Natural killer cell (primary cell): Measurements from ENCODE around the gene MIEN1. TPM values are rescaled to one million over a fixed set of nuclear protein-coding genes. Genes with fewer than 3 reads are reported as not detected.
A peak's percentile ranks its signal among the peaks of the same experiment; 100 is the strongest.

ENCODE experiments used
- ATAC-seq, 3 donors: fragments of 150-1000 bp in 2 of 3; fragments of 200-7000 bp in 1 of 3; cut with Tn5 transposase; 1 replicate in 1 of 3; 2 replicates in 2 of 3; pipeline ENCODE4 v1.10.0; 2021; ENCODE audit warnings: mild to moderate bottlenecking in 2 of 3, moderate library complexity in 2 of 3
- DNase-seq, 2 donors: peaks; one replicate each; pipeline versions ENCODE4 v3.0.0 to v3.0.0-alpha.2; 2013 to 2021; ENCODE audit warnings: mixed read lengths in 1 of 2
- H3K27ac ChIP-seq: one replicate; pipeline ENCODE4 v1.5.1; 2013; ENCODE audit warnings: mild to moderate bottlenecking, low read length
- H3K27me3 ChIP-seq: one replicate; pipeline ENCODE4 v1.6.1; 2013; ENCODE audit warnings: low read length; ENCODE audit not compliant: control insufficient read depth, insufficient read depth
- H3K36me3 ChIP-seq: one replicate; pipeline ENCODE4 v1.6.1; 2013; ENCODE audit warnings: low read length; ENCODE audit not compliant: control insufficient read depth, insufficient read depth
- H3K4me1 ChIP-seq: one replicate; pipeline ENCODE4 v1.6.1; 2013; ENCODE audit warnings: low read length; ENCODE audit not compliant: control insufficient read depth, insufficient read depth
- H3K4me3 ChIP-seq: one replicate; pipeline ENCODE4 v1.5.1; 2013; ENCODE audit warnings: low read length
- H3K9me3 ChIP-seq: one replicate; pipeline ENCODE4 v1.6.1; 2013; ENCODE audit warnings: low read length; ENCODE audit not compliant: control insufficient read depth, insufficient read depth
- H3K27ac Mint-ChIP-seq, 2 donors: one replicate each; pipeline ENCODE4 v1.8.0; 2022; ENCODE audit warnings: mild to moderate bottlenecking in 2 of 2, mixed read lengths in 2 of 2, moderate library complexity in 1 of 2
- H3K27me3 Mint-ChIP-seq, 2 donors: one replicate each; pipeline ENCODE4 v1.8.0; 2022; ENCODE audit warnings: low read depth in 2 of 2, mixed read lengths in 2 of 2
- H3K36me3 Mint-ChIP-seq: one replicate; pipeline ENCODE4 v1.8.0; 2022; ENCODE audit warnings: mixed read lengths
- H3K4me1 Mint-ChIP-seq, 2 donors: one replicate each; pipeline ENCODE4 v1.8.0; 2022; ENCODE audit warnings: mixed read lengths in 2 of 2
- H3K4me3 Mint-ChIP-seq: one replicate; pipeline ENCODE4 v1.8.0; 2022; ENCODE audit warnings: mild to moderate bottlenecking, moderate library complexity, mixed read lengths
- H3K9me3 Mint-ChIP-seq, 2 donors: one replicate each; pipeline ENCODE4 v1.8.0; 2022; ENCODE audit warnings: mixed read lengths in 2 of 2
- CTCF ChIP-seq: fragments of 200-600 bp; IDR thresholded peaks from one replicate; pipeline ENCODE4 v1.8.0; 2022; ENCODE audit warnings: antibody characterized with exemption
- WGBS: methylation state at CpG from one replicate; pipeline ENCODE4 v1.1.7; 2013; ENCODE audit warnings: missing lambda C conversion rate; ENCODE audit not compliant: insufficient coverage; 5-methylcytosine and 5-hydroxymethylcytosine counted together
- intact Hi-C: fragments of 100-400 bp; cut with micrococcal nuclease; formaldehyde crosslinking; loops from one replicate; pipeline ENCODE4 v1.14.2; 2022
- total RNA-seq, 4 donors: library from RNA; stranded (reverse); fragments of 120-200 nt in 1 of 4; gene quantifications; one replicate each; pipeline versions ENCODE4 v1.2.3 to v1.2.4, GENCODE V29; 2013 to 2022

MIEN1 gene
- total RNA-seq, 3 donors from 2014 or later (not counting 1 experiment from before 2014, with no cell fraction given), result 48.8 to 55.2 (median 51.6) TPM

GRCh38 chr17:39719563-39720355 lies 10.6 kb downstream of the MIEN1 start:
- Mint-ChIP-seq H3K9me3 (no peaks in the 10 kb centered on the region), H3K27me3 (no peaks in the 10 kb centered on the region), H3K4me3 (no peak overlapping the region), H3K36me3 (no peaks in the 10 kb centered on the region), H3K27ac (no peak overlapping the region), H3K4me1 (peaks cover 0 to 5% of the 10 kb centered on the region in 2 donors)
- Histone ChIP-seq H3K27ac (no peak overlapping the region), H3K9me3 (no peaks in the 10 kb centered on the region), H3K4me1 (no peaks in the 10 kb centered on the region), H3K36me3 (peaks cover 16% of the 10 kb centered on the region), H3K4me3 (no peak overlapping the region), H3K27me3 (no peaks in the 10 kb centered on the region)
- DNase-seq (no peak), ATAC-seq (no peak)
- TF ChIP-seq CTCF, result no peak
- 85% methylated on average over 3 of the region's 7 CpGs for WGBS
- intact Hi-C loops, result no loop called here

- no peaks in the 10 kb centered on the region for H3K9me3 Mint-ChIP-seq
- no peak overlapping the region for H3K4me3 ChIP-seq
- H3K4me1 Mint-ChIP-seq, result peaks cover 2 to 7% of the 10 kb centered on the region in 2 donors
- 98% methylated on average over 6 of the region's 6 CpGs for WGBS
- no peak for DNase-seq
- no peak for ATAC-seq
- H3K27me3 Mint-ChIP-seq, result no peaks in the 10 kb centered on the region
- H3K4me3 Mint-ChIP-seq, result no peak overlapping the region
- no peak for TF ChIP-seq CTCF
- no peaks in the 10 kb centered on the region for H3K9me3 ChIP-seq
- H3K27me3 ChIP-seq, result no peaks in the 10 kb centered on the region
- intact Hi-C loops, result no loop called here
- no peaks in the 10 kb centered on the region for H3K36me3 Mint-ChIP-seq
- no peak overlapping the region for H3K27ac ChIP-seq
- H3K36me3 ChIP-seq, result peaks cover 13% of the 10 kb centered on the region
- H3K4me1 ChIP-seq, result no peaks in the 10 kb centered on the region
- peak overlapping the region in 1 of 2 donors; percentile 36 for H3K27ac Mint-ChIP-seq
These were observed 12.7 kb downstream of the MIEN1 start for GRCh38 chr17:39717660-39718059.

- no peak overlapping the region for H3K27ac ChIP-seq
- DNase-seq (no peak), ATAC-seq (no peak)
- WGBS, result 93% methylated on average over 11 of the region's 11 CpGs
- Mint-ChIP-seq H3K9me3 (no peaks in the 10 kb centered on the region), H3K4me1 (peaks cover 9 to 13% of the 10 kb centered on the region in 2 donors), H3K4me3 (no peak overlapping the region), H3K36me3 (no peaks in the 10 kb centered on the region), H3K27me3 (no peaks in the 10 kb centered on the region), H3K27ac (peak overlapping the region in 1 of 2 donors; percentile 29)
- intact Hi-C loops, result no loop called here
- no peaks in the 10 kb centered on the region for H3K27me3 ChIP-seq
- peaks cover 13% of the 10 kb centered on the region for H3K36me3 ChIP-seq
- no peak for TF ChIP-seq CTCF
- H3K4me3 ChIP-seq, result no peak overlapping the region
- no peaks in the 10 kb centered on the region for H3K4me1 ChIP-seq
- no peaks in the 10 kb centered on the region for H3K9me3 ChIP-seq
These were observed 13.3 kb downstream of the MIEN1 start for GRCh38 chr17:39716879-39717536.
